HG02938 (cell line): ENCODE data around the gene PRRT1B.

Experiments
- ATAC-seq: cut with Tn5 transposase; IDR thresholded peaks from one replicate; pipeline ENCODE4 v1.9.1; 2021; ENCODE audit warnings: mild to moderate bottlenecking, moderate library complexity; ENCODE audit not compliant: unreplicated experiment

Gene PRRT1B

DNA sequence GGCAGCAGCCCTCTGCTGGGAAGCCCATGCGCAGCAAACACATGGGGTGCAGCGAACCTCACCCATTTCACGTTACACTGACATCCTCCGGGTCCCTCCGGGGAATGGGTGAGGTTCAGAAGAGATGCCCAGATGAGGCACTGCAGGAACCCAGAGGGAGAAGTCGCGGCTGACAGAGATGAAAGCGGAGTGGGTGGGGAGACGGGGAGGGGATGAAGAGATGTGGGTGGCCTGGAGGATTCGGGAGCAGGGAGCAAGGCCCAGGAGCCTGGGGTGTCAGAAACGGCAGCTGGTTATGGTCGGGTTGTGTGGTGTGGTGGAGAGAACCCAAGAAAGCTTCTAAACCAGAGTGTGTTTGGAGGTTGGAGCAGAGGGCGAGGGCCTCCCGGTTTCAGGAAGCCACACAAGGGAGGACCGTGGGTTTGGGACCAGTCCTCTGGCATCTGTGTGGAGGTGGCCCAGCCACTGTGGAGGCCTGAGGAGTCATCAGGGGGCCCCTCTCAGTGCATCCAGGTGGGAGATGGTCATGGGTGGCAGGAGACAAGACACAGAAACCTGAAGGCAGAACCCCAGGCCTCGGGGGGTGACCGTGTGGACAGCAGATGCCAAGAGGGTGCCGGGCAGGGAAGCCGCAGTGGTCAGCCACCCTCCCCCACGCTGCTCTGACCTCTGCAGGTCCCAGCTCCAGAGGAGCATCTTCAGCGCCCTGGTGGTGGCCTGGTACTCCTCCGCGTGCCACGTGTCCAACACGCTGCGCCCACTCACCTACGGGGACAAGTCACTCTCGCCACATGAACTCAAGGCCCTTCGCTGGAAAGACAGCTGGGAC is 22.9 kb upstream of the PRRT1B start:
- no peak for ATAC-seq

DNA sequence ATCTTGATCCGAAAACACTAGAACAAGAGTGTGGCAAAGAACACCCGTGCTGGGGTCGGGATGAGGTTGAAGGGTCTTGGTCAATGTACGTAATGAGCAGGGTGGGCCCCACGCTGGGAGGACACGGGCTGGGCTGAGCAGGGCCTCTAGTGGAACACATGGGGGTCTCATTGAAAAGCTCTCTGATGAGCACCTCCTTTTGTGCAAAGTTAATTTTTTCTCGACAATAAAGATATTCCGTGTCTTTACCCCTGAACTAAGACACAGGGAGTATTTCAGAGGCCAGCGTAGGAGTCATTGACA is 22.3 kb upstream of the PRRT1B start:
- no peak for ATAC-seq

DNA sequence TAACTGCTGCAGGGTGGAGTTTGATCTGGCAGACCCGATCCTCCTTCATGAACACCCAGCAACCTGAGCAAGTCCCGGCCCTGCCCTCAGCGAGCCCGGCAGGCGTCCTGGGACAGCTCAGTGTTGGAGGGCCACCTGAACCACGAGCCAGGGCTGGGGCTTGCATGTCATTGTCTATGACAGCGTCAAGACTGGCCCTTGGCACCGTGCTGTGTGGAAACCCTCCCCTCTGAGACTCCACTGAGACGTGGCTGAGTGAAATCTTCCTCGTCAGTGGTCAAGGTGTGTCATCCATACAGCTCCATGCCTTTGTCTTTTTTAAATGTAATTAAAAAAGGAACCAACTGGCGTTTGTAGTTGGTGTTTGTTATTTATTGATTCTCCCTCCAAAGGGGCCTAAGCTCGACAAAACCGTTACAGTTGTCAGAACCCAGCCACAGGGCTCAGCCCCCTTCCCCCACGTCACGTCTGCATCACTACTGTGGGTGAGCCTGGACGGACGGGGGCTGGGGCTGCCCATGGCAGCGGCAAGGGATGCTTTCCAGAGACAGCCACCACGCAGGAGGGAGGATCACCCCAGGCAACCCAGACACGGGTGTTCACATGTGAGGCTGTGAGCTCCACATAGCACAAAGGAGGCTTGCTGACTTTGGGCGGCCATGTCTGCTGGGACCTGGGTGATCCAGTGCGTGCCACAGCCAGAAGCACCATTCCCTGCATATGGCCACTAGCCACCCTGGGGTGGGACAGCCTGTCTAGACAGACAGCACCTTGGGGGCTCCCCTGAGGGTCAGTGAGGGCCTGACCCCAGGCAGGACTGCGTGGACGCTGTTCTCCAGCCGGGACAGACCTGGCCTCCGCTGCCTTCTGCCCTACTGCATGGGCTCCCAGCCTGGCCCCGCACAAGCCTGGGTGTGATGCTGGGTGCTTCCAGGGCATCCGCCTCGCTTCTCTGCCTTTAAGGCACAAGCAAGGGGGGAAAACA is 21.6 kb upstream of the PRRT1B start:
- ATAC-seq = no peak

DNA sequence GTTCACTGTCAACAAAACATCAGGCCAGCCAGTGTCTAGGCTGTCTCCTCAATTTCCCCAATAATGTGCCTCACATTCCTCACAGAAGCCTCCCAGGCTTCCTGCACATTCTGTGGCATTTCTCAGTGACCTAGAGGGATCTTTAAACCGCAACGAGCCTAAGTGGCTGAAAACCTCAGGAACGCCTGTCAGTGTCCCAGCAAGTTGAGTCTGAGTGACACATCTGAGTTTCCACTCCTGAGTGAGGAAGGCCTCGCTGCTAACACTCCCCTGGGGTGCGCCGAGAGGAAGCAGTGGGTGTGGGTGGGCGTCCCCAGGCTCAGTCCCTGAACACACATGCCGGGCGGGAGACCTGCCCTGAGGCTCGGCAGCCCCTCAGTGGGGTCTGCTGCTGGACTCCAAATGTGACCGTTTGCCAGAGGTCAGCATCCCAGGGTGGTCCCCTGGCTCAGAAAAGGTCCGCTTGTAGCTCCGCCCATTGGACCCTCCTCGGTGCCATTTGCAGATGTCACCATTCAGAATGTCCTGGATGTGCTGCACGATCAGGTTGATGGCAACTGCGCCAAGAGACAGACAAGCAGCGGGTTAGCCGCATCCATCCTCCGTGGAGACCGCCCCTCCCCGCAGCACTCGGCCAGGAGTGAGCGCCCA is 20.5 kb upstream of the PRRT1B start:
- no peak for ATAC-seq

DNA sequence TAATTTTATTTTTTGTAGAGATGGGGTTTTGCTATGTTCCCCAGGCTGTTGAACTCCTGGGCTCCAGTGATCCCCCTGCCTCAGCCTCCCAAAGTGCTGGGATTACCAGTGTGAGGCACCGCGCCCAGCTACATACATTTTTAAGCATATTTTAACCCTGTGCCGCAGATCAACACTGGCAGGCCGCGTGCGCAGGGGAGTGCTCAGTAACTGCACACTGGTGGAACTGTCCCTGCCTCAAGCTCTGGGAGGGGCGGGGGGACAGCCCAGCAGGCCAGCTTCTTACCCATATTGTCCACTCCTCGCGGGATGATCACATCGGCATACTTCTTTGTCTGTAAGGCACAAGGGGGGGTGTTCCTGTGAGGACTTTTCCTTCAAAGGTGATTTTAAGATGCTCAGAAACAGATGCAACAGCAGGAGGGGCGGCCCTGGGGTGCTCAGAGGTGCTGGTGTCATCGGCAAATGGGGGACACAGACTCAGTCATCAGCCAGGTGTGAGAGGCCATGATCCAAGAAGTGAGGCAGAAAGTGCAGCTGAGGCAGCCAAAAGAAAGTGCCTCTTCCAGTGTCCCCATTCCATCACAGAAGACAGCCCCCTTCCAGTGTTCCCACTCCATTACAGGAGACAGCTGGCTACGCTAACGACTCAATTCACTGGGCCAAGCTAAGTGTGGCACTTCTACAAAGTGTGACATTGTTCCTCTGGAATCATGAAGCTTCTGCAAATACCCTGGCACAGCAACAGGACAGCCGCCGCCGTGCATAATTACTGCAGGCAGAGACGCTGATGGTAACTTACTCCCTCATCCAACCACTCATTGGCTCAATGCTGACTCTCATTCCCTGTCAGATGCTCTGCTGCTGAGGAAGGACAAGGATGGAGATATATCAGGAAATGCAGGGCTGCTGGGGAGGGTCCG is 19.4 kb upstream of the PRRT1B start:
- ATAC-seq = no peak

DNA sequence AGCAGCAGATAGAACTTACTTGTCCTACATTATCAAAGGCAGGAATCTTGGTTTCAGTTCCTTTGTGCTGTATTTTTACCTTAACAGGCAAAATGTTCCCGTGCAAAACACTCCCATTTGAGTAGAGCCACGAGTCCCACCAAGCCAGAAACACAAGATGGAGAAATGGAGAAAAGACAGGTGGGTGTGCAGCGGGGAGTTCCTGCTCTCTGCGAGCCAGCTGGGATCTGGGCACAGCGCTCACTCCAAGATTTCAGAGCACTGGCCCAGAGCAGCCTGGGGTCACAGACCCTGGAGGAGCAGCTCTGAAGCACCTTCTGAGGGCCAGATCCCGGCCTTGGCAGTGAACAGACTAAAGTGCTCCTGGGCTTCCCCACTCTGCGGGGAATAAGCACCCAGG is 17.1 kb upstream of the PRRT1B start:
- no peak for ATAC-seq

DNA sequence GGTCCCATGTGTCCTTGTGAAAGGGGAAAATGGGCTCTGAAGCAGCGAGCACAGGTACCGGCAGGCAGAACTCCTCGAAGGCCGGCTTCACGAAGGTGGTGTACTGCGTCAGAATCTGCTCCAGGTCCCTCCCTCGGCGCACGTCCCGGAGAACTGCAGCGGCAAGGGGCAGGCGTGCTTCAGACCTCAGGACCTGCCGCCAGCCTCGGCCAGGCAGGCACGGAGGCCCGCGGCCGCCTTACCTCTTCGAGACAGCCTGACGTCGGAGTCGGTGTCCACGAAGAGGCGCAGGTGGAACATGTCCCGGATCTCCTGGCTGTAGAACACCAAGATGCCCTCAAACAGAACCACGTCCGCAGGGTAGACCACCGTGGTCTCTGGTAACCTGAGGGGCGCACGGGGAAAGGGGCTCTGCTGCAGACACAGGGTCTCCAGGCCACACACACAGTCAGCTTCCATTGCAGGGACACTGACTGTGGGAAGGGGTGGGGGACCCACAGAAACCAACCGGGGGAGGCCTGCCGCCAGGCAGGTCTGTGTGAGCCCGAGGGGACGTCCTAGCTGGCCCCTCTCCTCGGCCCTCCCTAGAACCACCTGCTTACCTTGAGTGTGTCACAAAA is 16.3 kb upstream of the PRRT1B start:
- no peak for ATAC-seq

DNA sequence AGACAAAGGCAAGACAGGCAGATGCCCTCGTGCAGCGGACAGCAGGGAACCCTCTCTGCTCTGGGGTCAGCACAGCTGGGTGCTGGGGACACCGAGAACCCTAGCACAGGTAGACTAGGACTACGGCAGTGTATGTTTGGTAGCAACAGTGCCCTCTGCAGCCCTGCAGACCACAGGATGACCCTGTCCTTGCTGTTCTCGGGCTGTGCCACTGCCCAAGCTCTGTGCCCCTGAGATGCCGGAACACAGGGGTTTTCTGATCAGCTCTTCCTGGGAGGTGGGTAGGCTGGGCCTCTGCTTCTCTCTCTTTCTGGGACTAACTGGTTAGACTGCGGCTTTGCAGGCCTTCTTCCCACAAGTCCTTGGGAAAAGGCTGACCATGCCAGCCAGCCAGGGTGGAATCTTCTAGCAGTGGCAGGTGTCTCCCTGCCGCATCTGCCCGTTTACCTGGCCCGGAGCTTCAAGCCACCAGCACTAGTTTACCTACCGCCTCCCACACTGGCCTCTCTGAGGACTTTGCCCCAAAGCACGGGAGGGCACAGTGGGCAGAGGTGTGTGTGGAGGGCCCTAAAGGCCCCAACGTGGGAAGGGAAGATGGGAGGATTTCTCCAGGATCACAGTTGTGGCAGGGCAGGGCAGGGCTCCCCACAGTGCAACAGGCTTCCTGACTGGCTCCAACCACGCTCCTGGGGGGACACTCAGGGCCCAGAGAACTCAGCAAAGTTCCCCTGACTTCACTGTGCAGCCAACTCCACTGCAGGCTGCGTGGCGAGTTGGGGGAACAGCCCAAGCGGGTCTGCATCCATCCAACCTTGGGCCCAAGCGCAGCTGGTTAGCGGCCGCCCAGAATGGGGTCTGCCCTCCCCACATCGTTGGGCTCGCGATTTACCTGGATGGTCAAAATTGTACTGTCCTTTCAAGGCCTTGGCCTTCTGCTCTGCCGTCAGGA is 15.5 kb upstream of the PRRT1B start:
- no peak for ATAC-seq

DNA sequence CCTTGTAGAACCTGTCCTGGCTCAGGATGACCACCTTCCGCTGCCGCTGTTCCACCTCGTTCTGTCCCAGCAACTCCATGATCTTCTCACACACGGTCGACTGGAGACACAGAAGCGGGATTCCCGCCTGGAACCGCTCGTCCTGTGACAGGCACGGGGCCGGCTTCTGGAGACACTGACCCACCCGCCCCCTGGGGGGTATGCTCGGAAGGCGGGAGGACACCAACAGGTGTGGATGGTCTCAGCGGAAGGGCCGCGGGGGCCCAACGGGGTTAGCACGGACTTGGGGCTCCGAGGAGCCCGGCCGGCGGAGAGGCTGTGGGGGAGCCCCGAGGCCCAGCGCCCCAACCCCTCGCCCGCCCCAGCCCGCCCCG is 14.8 kb upstream of the PRRT1B start:
- ATAC-seq = peak; percentile 11

DNA sequence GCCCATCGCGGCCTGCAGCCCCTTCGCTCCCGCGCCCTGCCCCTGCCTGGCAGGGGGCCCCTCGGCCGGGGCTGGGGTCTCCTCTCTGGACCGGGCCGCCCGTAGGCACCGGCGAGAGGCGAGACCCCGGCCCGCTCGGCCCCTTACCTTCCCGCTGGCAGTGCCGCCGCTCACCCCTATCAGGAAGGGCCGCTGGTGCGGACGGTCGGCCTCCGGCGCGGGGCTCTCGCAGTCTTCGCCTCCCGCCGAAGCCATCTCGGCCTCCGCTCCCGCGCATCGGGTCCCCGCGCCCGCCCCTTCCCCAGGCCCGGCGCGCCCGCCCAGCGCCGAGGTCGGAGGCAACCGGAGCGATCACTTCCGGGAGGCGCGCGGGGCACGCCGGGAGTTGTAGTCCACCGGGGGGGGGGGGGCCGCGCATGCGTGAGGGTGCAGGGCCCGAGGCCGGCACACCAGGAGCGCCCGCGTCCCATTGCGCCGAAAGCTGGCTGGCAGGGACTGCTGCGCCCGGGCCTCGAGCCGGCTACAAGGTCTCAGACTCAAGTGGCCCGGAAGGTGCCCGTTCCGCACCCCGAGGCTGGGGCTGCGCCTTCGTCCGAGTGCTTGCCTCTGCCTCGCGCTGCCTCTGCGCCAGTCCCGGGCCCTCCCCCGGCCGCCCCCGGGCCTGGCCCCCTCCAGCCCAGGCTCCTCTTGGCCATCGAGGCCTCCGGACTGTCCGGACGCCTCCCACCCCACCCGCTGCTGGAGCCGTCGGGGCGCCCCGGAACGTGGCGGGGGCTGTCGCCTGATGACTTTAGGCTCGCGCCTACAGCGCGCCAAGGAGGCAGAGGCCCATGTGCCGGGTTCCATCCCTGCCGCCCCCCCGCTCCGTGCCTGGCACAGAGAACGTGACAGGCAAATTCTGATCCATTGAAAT is 14.1 kb upstream of the PRRT1B start, which contains the start of gene UCK1:
Gene UCK1, minus strand, starts transcription at position 344 of the 913 bp plus-strand sequence. Its CDS starts 89 bp downstream, at position 255.
- peak; percentile 62 for ATAC-seq

DNA sequence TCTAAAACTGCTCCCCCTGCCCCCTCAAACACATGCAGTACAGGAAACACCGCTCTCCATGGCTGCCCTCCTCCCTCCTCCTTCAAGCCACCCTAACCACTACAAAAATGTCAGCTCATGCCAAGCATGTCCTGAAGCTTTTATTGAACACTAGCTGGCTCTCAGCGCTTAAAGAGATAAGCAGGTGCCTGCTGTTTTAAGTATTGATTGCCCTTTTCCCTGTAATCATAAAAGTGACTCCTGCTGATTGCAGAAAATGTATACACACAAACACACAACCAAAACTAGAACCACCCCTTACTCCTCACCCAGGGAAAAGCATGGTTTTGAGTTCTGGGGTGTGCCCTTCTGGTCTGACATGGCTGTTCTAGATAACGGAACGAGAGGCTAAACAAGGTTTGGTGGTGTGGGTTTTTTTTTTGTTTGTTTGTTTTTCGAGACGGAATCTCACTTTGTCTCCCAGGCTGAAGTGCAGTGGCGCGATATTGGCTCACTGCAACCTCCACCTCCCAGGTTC is 10.5 kb upstream of the PRRT1B start:
- no peak for ATAC-seq

DNA sequence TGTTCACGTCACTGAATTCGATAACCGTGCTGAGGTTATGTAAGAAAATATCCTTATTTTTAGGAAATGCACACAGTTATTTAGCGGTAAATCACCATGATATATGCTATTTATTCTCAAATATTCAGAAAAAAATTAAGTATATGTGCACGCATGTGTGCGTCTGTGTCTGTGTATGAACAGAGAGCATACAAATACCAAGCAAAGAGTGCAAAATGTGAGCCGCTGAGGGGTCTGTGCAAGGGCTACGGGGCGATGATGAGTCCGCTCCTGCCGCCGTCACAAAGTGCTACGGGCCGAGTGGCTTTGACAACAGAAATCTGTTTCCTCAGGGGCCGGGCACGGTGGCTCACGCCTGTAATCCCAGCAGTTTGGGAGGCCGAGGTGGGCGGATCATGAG is 7.4 kb upstream of the PRRT1B start:
- ATAC-seq = no peak

DNA sequence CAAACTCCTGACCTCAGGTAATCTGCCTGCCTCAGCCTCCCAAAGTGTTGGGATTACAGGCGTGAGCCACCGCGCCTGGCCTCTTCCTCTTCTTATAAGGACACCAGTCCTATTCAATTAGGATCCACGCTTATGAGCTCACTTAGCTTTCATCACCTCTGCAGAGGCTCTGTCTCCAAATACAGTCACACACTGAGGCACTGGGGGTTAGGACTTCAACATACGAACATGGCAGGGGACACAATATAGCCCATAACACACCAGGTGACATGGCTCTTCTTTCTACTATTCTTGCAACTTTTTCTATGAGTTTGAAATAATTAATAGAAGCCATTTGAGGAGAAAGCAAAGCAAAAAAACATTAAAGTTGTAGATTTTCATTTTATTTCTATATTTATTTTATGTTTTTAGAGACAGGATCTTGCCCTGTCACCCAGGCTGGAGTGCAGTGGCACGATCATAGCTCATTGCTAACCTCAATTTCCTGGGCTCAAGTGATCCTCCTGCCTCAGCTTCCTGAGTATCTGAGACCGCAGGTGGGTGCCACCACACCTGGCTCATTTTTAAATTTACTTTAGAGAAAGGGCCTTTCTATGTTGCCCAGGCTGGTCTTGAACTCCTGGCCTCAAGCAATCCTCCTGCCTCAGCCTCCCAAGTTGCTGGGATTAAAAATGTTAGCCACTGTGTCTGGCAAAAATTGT is 6.0 kb upstream of the PRRT1B start:
- no peak for ATAC-seq

DNA sequence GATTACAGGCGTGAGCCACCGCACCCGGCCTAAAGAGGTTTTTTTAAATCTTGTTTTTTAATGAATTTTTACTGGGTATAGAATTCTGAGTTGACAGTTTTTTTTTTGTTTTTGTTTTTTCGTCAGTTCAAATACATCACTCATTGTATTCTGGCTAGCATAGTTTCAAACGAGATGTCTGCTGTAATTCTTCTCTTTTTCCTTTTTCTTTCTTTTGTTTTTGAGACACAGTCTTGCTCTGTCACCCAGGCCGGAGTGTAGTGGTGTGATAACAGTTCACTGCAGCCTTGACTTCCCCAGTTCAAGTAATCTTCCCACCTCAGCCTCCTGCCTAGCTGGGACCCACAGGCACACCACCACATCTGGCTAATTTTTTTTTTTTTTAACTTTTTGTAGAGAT is 2.2 kb upstream of the PRRT1B start:
- ATAC-seq = no peak

DNA sequence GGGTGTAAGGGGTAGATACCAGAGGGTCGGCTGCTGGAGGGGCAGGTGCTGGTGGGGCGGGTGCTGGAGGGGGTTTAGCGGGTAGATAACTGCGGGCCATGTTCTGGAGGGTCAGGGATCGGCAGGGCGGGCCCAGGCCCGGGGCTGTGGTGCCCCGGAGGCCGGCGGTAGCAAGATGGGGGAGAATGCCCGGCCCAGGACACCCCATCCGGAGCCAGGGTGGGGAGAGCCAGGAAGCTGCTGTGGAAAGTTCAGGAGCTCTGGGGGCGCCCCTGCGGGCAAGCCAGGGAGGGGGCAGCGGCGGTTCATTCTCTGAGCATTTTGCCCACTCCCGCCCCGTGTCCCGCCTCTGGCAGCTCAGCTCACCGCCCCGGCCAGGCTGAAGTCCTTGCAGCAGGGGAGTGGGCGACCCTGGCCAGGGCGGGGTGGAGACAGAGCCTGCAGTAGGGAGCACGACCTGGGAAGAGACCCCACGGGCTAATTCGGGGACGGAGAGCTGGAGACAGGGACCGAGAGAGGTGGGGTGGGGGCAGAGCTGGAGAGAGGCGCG is 538 bp downstream of the PRRT1B start:
- no peak for ATAC-seq

DNA sequence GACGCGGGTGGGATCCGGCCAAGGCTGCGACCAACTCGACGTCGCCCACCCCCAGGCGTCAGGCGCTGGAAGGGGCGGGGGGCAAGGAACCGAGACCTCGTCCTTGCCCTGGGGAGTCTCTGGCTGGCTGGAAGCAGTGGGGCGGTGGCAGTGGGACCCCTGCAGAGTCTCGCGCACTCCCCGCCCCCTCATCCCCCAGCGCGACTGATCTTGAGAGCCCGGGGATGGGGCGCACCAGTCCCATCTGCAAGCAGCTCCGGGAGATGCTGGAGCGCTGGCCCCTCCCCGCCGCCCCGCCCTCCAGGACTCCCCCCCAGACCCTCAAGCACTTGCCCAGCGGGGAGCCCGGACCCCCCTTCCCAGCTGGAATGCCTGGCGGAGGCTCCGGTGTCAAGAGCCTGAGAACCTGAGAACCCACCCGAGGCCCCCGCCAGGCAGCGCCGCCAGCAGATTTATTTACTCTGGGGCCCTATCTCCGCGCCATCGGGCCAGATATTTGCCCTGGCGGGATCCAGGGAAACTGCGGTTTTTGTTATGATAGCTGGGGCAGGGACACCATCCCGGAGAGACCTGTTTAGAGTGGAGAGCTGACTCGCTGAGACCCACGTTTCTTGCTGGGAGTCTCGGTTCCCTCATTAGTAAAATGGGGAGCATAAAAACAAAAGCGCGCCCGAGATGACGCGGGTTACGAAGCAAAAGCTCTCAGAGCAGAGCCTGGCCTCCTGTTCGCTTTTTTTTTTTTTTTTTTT is 1.2 kb downstream of the PRRT1B start:
- no peak for ATAC-seq
